CD8-positive, alpha-beta memory T cell (primary cell): ENCODE results near the gene DCAF8. TPM values are rescaled to one million over a fixed set of nuclear protein-coding genes. Genes with fewer than 3 reads are reported as not detected.
A peak's percentile ranks its signal among the peaks of the same experiment; 100 is the strongest.

Experiments used
- CTCF ChIA-PET: fragments of 350-600 bp; sonication (Branson Sonifier 250); formaldehyde crosslinking; loops from one replicate; lab custom pipeline; 2021; ENCODE audit warnings: antibody characterized with exemption; lab: Charles Lee
- POLR2A ChIA-PET: fragments of 350-600 bp; sonication (Branson Sonifier 250); formaldehyde crosslinking; loops from one replicate; lab custom pipeline; 2021; ENCODE audit warnings: antibody characterized with exemption; lab: Charles Lee
- DNase-seq, 5 donors: peaks; one replicate each; pipeline versions ENCODE4 v3.0.0 to v3.0.0-alpha.2; 2020 to 2022; ENCODE audit warnings: mixed read lengths in 1 of 5
- H3K27ac ChIP-seq: one replicate; pipeline ENCODE4 v1.7.0; 2013; ENCODE audit warnings: low read depth, mild to moderate bottlenecking, low read length, moderate library complexity
- H3K27me3 ChIP-seq: 2 replicates; pipeline ENCODE4 v1.7.0; 2013; ENCODE audit warnings: low read length, mild to moderate bottlenecking; ENCODE audit not compliant: insufficient read depth, poor library complexity, severe bottlenecking
- H3K36me3 ChIP-seq: 2 replicates; pipeline ENCODE4 v1.7.0; 2013; ENCODE audit warnings: mild to moderate bottlenecking, low read length, moderate library complexity; ENCODE audit not compliant: insufficient read depth
- H3K4me1 ChIP-seq: 2 replicates; pipeline ENCODE4 v1.7.0; 2013; ENCODE audit warnings: mild to moderate bottlenecking, low read length, moderate library complexity; ENCODE audit not compliant: insufficient read depth
- H3K4me3 ChIP-seq: 2 replicates; pipeline ENCODE4 v1.7.0; 2013; ENCODE audit warnings: mild to moderate bottlenecking, low read length
- H3K9me3 ChIP-seq: 2 replicates; pipeline ENCODE4 v1.7.0; 2013; ENCODE audit warnings: mild to moderate bottlenecking, low read length
- H3K27ac Mint-ChIP-seq, 8 donors: one replicate each; pipeline ENCODE4 v1.8.0; 2020 to 2021; ENCODE audit warnings: mixed read lengths in 8 of 8, mild to moderate bottlenecking in 6 of 8, inconsistent platforms in 3 of 8, moderate library complexity in 3 of 8
- H3K27me3 Mint-ChIP-seq, 2 donors: one replicate each; pipeline ENCODE4 v1.8.0; 2020 to 2021; ENCODE audit warnings: mixed read lengths in 2 of 2, mild to moderate bottlenecking in 1 of 2, moderate library complexity in 1 of 2
- H3K36me3 Mint-ChIP-seq, 3 donors: one replicate each; pipeline ENCODE4 v1.8.0; 2020 to 2021; ENCODE audit warnings: mixed read lengths in 3 of 3, inconsistent platforms in 1 of 3, mild to moderate bottlenecking in 1 of 3
- H3K4me1 Mint-ChIP-seq, 3 donors: one replicate each; pipeline ENCODE4 v1.8.0; 2020 to 2021; ENCODE audit warnings: mixed read lengths in 3 of 3, inconsistent platforms in 1 of 3, mild to moderate bottlenecking in 1 of 3
- H3K4me3 Mint-ChIP-seq, 7 donors: one replicate each; pipeline ENCODE4 v1.8.0; 2020 to 2021; ENCODE audit warnings: mixed read lengths in 7 of 7, mild to moderate bottlenecking in 6 of 7, moderate library complexity in 4 of 7, inconsistent platforms in 2 of 7
- H3K9me3 Mint-ChIP-seq, 5 donors: one replicate each; pipeline ENCODE4 v1.8.0; 2020 to 2022; ENCODE audit warnings: mixed read lengths in 5 of 5, mild to moderate bottlenecking in 3 of 5, moderate library complexity in 2 of 5, inconsistent platforms in 1 of 5
- polyA plus RNA-seq: library from polyadenylated mRNA; unstranded; fragments of 300-500 nt; fragmentation: Illumina TruSeq; gene quantifications from one replicate; pipeline ENCODE4 v1.2.3, GENCODE V29; 2021
- total RNA-seq, 2 experiments: library from RNA; stranded (reverse); gene quantifications; one replicate each; pipeline ENCODE4 v1.2.3, GENCODE V29; 2021

Gene DCAF8
- total and polyA plus RNA-seq, 3 experiments from 2014 or later = 54.2 to 97.0 (median 95.6) TPM

DNA sequence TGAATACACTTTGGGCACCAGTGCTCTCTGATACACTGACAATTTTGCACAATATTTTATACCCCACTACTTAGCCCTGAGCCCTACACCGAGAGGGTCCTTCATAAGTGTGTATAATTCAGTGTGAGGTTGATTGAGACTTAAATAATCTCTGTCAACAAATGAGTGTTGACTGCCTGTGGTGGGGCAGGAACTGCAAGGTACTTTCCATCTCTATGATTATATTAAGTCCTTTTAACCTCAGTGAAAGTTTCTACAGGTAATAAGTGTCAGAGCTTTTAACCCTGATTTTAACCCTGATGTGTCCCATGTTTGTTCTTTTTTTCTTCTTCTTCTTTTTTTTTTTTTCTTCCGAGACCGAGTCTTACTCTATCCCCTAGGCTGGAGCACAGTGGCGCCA, 66.2 kb downstream of the DCAF8 start:
- peaks cover 3% of the 10 kb centered on the region for H3K4me1 ChIP-seq
- POLR2A ChIA-PET = no interaction called here
- H3K27me3 ChIP-seq = no peaks in the 10 kb centered on the region
- Mint-ChIP-seq H3K4me3 (no peak overlapping the region), H3K36me3 (no peaks in the 10 kb centered on the region), H3K27ac (peak overlapping the region in 1 of 8 donors; percentile 78), H3K4me1 (no peaks in the 10 kb centered on the region), H3K9me3 (no peaks in the 10 kb centered on the region), H3K27me3 (peaks cover 0 to 3% of the 10 kb centered on the region in 2 donors)
- no peaks in the 10 kb centered on the region for H3K36me3 ChIP-seq
- CTCF ChIA-PET = interaction anchor here (0.8 to 2.6 kb wide), 3 partner anchors 55 to 180 kb away, joined by 3 to 16 read pairs (median 6); no protein-coding TSS in a partner anchor
- H3K27ac ChIP-seq = no peak overlapping the region
- no peak overlapping the region for H3K4me3 ChIP-seq
- no peak for DNase-seq
- H3K9me3 ChIP-seq = no peaks in the 10 kb centered on the region

DNA sequence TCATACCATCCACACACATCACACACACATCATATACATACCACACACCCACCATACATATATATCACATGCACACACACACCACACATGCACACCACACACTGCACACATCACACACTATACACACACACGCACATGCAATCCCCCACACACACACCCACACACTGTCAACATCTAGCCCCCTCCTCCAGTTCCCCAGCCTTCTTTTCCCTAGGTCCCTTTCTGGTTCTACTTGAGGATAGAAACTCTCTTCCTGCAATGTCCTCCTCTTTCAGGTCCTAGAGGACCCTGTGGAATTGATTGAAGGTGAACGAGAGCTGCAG, 67.7 kb downstream of the DCAF8 start:
- no peak overlapping the region for H3K27ac Mint-ChIP-seq
- Histone ChIP-seq H3K4me3 (no peak overlapping the region), H3K36me3 (no peaks in the 10 kb centered on the region), H3K9me3 (no peaks in the 10 kb centered on the region), H3K4me1 (peaks cover 3% of the 10 kb centered on the region), H3K27ac (no peak overlapping the region), H3K27me3 (no peaks in the 10 kb centered on the region)
- H3K27me3 Mint-ChIP-seq = peaks cover 2 to 6% of the 10 kb centered on the region in 2 donors
- no peak overlapping the region for H3K4me3 Mint-ChIP-seq
- CTCF ChIA-PET = interaction anchor here (1.2 to 2.6 kb wide), 3 partner anchors 8 to 97 kb away, joined by 3 to 16 read pairs (median 6); no protein-coding TSS in a partner anchor
- no peaks in the 10 kb centered on the region for H3K4me1 Mint-ChIP-seq
- POLR2A ChIA-PET = no interaction called here
- H3K9me3 Mint-ChIP-seq = no peaks in the 10 kb centered on the region
- no peaks in the 10 kb centered on the region for H3K36me3 Mint-ChIP-seq
- no peak for DNase-seq

DNA sequence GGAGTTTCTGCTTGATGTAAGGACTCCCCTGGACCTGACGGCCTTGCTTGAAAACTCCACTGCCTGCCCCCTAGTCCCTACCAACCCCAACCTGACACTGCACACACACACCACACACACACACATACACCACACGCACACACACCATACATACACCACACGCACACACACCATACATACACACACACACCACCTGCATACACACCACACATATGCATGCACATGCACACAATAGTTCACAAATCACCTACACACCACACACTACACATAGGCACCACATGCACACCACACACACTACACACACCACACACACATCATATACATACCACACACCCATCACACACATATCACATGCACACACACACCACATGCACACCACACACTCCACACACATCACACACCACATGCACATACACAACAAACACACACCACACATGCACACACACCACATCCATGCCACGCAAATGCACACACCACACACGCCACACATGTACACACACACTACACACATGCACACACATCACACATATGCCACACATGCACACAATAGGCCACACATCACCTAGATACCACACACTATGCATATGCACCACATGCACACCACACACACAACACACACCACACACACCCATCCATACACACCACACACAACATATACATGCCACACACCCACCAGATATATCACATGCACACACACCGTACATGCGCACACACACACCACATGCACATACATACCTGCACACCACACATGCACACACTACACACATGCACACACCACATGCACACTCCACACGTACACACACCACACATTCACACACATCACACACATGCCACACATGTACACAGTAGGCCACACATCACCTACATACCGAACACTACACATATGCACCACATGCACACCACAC, 68.3 kb downstream of the DCAF8 start:
- Histone ChIP-seq H3K4me3 (no peak overlapping the region), H3K9me3 (no peaks in the 10 kb centered on the region), H3K27me3 (no peaks in the 10 kb centered on the region), H3K4me1 (peaks cover 3% of the 10 kb centered on the region), H3K36me3 (no peaks in the 10 kb centered on the region), H3K27ac (no peak overlapping the region)
- Mint-ChIP-seq H3K9me3 (no peaks in the 10 kb centered on the region), H3K27me3 (peaks cover 2 to 7% of the 10 kb centered on the region in 2 donors), H3K36me3 (no peaks in the 10 kb centered on the region), H3K27ac (no peak overlapping the region), H3K4me3 (no peak overlapping the region), H3K4me1 (no peaks in the 10 kb centered on the region)
- CTCF ChIA-PET = interaction anchor here (0.6 to 5.1 kb wide), 24 partner anchors 8 to 214 kb away, joined by 3 to 80 read pairs (median 4); partner anchors contain the start of genes PEA15 and PEX19
- no peak for DNase-seq
- POLR2A ChIA-PET = no interaction called here

DNA sequence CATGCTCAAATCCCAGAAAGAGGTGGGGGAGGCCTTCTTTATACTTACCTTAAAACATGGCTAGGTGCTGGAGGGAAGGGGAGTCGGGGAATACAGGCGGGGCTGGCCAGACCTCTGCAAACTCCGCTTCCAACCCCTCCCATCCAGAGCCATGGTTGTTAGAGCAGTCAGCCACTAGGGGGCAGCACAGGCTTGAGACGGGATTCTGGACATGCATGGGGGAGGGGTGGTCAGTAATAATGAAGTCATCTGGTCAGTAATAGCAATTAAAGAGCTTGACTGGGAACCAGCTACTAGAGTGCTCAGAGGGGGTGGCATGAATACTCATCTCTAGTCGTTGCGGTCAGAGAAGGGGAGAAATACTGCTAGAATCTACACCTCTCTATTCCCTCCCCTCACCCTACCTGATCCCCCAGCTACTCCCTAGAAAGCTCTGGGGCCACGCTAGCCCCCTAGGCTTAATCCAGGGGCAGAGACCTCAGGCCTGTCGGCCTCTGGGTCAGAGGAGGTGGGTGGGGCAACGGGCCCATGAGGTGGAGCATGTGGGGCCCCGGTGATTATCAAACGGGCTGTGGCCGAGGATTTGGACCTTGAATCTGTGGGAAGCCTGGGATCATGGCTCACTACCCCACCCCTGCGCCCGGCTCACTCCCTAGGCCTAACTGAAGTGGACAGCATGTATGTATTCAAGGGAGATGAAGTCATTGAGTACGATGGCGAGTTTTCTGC, 69.1 kb downstream of the DCAF8 start:
- Histone ChIP-seq H3K9me3 (no peaks in the 10 kb centered on the region), H3K27me3 (no peaks in the 10 kb centered on the region), H3K4me3 (no peak overlapping the region), H3K27ac (no peak overlapping the region), H3K4me1 (peaks cover 3% of the 10 kb centered on the region), H3K36me3 (no peaks in the 10 kb centered on the region)
- Mint-ChIP-seq H3K27me3 (peaks cover 2 to 9% of the 10 kb centered on the region in 2 donors), H3K4me3 (no peak overlapping the region), H3K9me3 (no peaks in the 10 kb centered on the region), H3K27ac (no peak overlapping the region), H3K4me1 (no peaks in the 10 kb centered on the region), H3K36me3 (no peaks in the 10 kb centered on the region)
- peak; percentile 58 to 85 (median 76) for DNase-seq
- CTCF ChIA-PET = interaction anchor here (0.6 to 5.1 kb wide), 23 partner anchors 9 to 215 kb away, joined by 3 to 80 read pairs (median 4); partner anchors contain the start of genes PEA15 and PEX19
- POLR2A ChIA-PET = no interaction called here

DNA sequence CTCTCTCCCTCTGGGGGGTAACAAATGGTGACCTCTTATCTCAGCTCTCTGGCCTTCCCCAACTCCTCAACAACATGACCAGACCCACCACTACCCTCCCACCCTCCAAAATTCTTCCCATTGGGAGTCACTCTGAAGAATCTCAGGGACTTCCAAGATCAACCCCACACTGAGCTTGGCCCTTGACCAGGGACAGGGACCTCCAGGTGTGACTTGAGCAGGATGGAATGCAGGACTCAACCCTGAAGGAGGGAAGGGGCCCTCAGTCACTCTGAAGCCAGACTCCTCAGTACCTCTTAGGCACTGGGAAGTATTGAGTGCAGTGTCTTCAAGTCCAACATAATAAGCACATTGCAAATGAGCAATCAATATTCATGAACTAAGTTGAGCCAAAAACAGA, 70.1 kb downstream of the DCAF8 start:
- POLR2A ChIA-PET = interaction anchor here (0.6 kb wide), 1 partner anchor 174 kb away, joined by 3 read pairs; the partner anchor contains the start of gene NHLH1
- H3K4me3 Mint-ChIP-seq = no peak overlapping the region
- CTCF ChIA-PET = interaction anchor here (1.0 to 5.1 kb wide), 4 partner anchors 60 to 185 kb away, joined by 3 to 80 read pairs (median 8); no protein-coding TSS in a partner anchor
- Histone ChIP-seq H3K27me3 (no peaks in the 10 kb centered on the region), H3K4me3 (no peak overlapping the region), H3K27ac (no peak overlapping the region), H3K4me1 (peaks cover 3% of the 10 kb centered on the region), H3K36me3 (no peaks in the 10 kb centered on the region), H3K9me3 (no peaks in the 10 kb centered on the region)
- H3K4me1 Mint-ChIP-seq = no peaks in the 10 kb centered on the region
- no peaks in the 10 kb centered on the region for H3K36me3 Mint-ChIP-seq
- no peak overlapping the region for H3K27ac Mint-ChIP-seq
- no peak for DNase-seq
- no peaks in the 10 kb centered on the region for H3K9me3 Mint-ChIP-seq
- peaks cover 4 to 9% of the 10 kb centered on the region in 2 donors for H3K27me3 Mint-ChIP-seq

DNA sequence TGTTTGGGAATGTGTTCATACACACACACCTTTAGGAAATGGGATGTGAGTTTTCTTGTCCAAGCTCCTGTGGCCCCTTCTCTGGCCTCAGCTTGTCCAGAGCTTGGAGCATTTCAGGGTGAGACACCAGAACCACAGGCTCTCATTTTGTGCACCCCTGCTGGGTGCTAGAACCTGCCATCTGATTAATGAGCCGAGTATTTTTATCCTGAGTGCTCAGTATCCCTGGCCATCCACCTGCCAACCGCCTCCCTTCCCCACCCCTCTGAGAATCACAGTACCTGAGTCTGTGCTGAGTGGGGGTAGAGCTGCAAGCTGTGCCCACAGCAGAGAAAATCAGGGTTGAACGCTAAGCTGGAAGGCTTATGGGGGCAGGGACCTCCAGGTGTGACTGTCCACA, 70.6 kb downstream of the DCAF8 start:
- POLR2A ChIA-PET = no interaction called here
- H3K4me3 Mint-ChIP-seq = no peak overlapping the region
- H3K36me3 Mint-ChIP-seq = no peaks in the 10 kb centered on the region

DNA sequence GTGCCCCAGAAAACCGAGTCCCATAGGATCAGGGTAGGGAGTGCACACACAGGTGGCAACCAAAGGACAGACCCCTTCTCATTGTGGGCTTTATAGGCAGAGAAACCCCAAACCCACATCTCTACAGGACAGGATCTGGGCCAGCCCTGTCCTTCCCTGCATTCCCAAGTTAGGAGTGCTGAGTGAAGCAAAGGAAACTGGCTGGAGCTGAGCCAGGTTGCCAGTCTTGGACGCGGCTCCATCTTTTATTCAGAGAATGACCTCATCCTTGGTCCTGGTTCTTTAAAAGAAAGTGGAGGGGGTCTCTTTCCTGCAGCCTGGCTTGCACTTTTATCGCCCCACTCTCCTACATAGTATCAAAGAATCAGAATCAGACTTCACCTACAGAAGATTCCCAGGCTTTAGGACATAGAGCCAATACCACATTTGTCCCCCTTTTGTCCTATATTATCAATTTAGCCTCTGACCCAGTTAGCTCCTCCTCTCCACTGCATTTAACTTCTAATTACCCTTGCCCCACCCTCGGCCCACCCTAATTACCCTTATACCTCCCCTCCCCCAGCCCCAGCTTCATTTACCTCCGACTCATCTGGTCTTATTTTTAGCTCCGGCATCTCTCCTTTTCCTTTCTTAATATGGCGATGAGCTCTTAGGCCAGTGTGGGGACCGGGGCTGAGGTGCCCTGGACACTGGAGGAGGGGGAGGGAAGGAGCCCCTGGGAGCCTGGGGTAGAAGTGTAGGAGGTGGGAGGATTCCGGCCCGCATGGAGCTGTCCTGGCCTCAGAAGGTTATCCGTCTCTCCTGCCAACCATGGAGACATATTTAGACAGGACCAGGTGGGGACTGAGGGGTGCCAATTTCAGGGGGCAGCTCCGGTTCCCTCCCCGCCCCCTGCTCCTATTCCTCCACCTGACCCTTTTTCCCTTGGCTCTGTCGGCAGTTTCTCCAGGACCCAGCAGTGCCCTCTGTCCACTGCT, 72.4 kb downstream of the DCAF8 start, which contains the start of gene CASQ1:
TSS of gene CASQ1 (plus strand) at position 927 of the 977 bp plus-strand sequence. CDS start 177 bp downstream, outside the sequence.
- peak within 1 kb of the TSS in 1 of 8 donors; percentile 35 for H3K27ac Mint-ChIP-seq
- POLR2A ChIA-PET = no interaction called here

More for the DNA sequence above, 70.6 kb downstream of the DCAF8 start:
- Histone ChIP-seq H3K4me1 (peaks cover 3% of the 10 kb centered on the region), H3K36me3 (no peaks in the 10 kb centered on the region), H3K27me3 (no peaks in the 10 kb centered on the region), H3K4me3 (no peak overlapping the region), H3K27ac (no peak overlapping the region), H3K9me3 (no peaks in the 10 kb centered on the region)
- no peak for DNase-seq
- CTCF ChIA-PET = interaction anchor here (1.0 to 5.1 kb wide), 4 partner anchors 28 to 103 kb away, joined by 3 to 80 read pairs (median 8); no protein-coding TSS in a partner anchor
- Mint-ChIP-seq H3K9me3 (no peaks in the 10 kb centered on the region), H3K4me1 (no peaks in the 10 kb centered on the region), H3K27me3 (peaks cover 4 to 7% of the 10 kb centered on the region in 2 donors), H3K27ac (no peak overlapping the region)

More for the DNA sequence above, 72.4 kb downstream of the DCAF8 start, which contains the start of gene CASQ1:
- Mint-ChIP-seq H3K27me3 (peaks cover 6 to 13% of the 10 kb centered on the region in 2 donors), H3K36me3 (no peaks in the 10 kb centered on the region), H3K9me3 (no peaks in the 10 kb centered on the region), H3K4me1 (no peaks in the 10 kb centered on the region), H3K4me3 (no peak within 1 kb of the TSS)
- no peak within 1 kb of the TSS for H3K27ac ChIP-seq
- no peaks in the 10 kb centered on the region for H3K27me3 ChIP-seq
- H3K9me3 ChIP-seq = no peaks in the 10 kb centered on the region
- CTCF ChIA-PET = interaction anchor here (0.7 to 5.1 kb wide), 6 partner anchors 12 to 187 kb away, joined by 3 to 80 read pairs (median 3); no protein-coding TSS in a partner anchor
- DNase-seq = no peak
- peaks cover 3% of the 10 kb centered on the region for H3K4me1 ChIP-seq
- H3K4me3 ChIP-seq = no peak within 1 kb of the TSS
- no peaks in the 10 kb centered on the region for H3K36me3 ChIP-seq
